Non-pigmented ciliary epithelial cell (primary cell): ENCODE measurements around the gene APP.
"Not testable (repeated sequence)": the region's sequence is repeated elsewhere in the genome, so short reads cannot be mapped to it uniquely, and the experiment has no call there.

Source experiments
- DNase-seq: peaks from one replicate; pipeline ENCODE4 v3.0.0-alpha.2; 2010; ENCODE audit warnings: low read depth

APP gene

GRCh38 chr21:26097475-26097874 is 73.1 kb downstream of the APP start:
- DNase-seq: no peak

DNA sequence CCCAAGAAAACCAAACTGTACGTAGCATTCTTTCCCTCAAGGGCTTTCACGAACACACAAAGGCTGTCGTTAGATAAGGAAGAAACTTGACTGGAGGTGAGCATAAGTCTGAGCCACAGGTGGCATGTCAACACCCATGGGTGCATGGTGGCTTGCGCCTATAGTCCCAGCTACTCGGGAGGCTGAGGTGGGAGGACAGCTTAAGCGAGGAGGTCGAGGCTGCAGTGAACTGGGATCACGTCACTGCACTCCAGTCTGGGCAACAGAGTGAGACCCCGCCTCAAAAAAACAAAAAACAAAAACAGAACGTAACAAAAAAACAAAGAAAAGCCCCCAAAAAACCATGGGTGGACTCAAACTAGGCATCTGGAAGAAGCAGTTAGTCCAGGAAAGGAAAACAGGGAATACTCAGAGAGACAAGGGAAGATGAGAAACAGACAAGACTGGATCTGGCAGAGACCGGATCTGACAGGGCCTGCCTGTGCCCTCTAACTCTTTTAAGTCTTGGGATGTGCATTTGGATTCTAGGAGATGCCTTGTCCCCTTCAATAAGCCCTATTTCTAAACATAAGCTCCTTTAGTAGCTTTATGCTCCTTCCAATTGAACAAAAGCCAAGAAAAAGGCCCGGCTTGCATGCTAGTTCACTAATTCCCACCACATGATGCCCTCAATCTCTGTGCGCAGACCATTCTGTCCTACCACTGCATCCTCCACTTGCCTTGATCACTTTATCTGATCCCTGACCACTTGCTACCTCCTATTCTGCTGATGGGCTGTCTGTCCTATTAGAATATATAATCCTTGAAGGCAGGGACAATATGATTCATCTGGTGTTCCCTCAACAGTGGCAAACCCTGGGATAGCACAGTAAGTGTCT is 73.8 kb downstream of the APP start:
- DNase-seq: no peak

GRCh38 chr21:26095131-26095530 is 75.4 kb downstream of the APP start:
- DNase-seq: no peak

DNA sequence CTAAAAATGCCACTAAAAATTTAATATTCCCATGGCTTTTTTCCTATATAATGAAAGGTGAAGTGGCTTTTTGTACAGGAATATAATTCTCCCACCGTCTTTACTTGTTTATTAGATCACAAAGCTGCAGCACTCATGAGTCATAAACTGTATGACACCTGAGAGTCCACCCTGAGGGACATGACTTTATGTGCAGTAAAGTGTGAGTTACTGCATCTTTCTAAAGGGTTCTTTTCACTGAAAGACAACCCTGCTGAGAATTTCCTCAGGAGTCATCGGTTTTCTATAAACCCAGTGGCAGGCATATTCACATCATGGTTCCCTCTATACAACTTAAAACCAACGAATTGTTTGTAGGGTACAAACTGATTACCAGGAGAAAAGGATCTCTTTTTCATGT is 77.4 kb downstream of the APP start:
- no peak for DNase-seq

- DNase-seq: no peak
Measured at GRCh38 chr21:26091480-26092018, 79.0 kb downstream of the APP start.

DNA sequence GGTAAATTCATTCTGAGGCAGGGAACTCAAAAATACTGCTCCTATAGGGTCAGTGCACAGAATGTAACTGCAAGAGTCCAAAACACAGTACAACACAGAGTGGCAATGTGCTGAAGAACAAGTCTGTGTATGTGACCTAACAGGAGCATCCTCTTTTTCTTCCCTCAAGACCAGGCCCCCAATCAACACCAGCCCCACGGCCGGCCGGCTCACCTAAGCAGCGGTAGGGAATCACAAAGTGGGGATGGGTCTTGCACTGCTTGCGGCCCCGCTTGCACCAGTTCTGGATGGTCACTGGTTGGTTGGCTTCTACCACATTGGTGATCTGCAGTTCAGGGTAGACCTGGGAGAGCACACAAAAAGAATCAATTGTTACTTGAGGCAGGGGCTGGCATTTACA is 80.8 kb downstream of the APP start:
- DNase-seq: no peak

DNA sequence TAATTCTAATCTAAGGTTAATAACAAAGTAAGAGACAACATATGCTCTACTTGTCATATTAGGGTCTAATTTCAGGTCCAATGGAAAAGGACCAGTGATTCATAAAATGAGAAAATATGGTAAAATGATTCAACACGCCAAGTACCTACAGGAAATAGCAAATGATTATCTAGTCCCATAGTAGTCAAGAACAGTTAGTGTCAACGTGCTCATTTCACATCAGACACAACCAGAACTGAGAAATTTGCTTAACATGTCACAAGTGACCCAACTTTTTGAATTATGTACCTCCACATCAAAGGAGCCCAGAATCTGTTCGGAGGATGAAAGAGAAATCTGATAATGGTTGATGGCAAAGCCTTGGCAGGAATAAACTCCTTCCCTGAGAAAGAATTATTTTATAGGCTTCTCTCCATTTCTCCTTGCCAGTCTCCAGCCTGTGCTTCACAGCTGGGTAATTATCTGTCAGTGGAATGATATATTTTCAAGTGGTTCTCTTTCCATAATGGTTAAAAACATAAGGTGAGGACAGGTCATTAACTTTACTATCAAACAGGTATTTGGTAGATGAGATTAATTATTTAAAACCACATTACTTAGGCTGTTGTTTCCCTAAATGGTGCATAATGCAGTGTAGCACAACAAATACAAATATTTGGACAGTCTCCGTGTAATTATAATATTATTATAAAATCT is 83.2 kb downstream of the APP start:
- DNase-seq: no peak

DNA sequence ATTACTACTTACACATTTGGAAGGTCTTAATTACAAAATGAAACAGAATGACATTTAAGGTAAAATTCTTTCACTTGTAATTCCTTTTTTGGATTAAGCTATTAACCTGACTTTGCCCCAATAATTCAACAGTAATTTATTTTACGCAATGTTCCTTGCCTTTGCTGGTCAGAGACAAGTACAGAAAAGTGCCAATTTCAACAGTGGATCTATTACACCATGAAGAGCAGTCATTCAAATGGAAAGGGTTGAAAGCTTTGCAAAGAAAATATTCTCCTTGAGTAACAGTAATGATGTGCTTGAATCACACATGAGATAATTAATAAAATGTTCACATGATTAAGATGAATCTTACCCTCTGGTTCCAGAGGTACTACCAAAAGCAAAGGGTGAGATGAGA is 84.7 kb downstream of the APP start:
- DNase-seq: no peak

GRCh38 chr21:26085127-26085526 is 85.4 kb downstream of the APP start:
- no peak for DNase-seq

DNA sequence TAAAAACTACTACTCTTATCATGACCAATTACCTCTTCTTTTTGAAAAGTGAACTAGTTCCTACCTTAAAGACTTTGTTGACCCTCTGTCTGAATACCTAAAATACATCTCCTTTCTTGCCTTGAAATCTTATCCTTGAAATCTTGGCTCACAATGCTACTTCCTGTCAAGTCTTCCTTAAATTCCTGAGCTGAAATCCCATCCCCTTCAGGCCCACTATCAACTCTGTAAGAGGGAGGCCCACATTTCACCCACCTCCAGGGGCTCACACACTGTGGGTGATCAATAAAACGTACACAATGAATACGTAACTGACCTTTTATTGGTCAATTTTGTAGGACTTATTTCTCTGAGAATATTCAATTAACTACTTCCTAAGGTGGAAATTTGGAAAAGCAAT is 88.0 kb downstream of the APP start:
- DNase-seq: no peak

GRCh38 chr21:26081175-26081760 is 89.3 kb downstream of the APP start:
- DNase-seq: not testable (repeated sequence)

DNA sequence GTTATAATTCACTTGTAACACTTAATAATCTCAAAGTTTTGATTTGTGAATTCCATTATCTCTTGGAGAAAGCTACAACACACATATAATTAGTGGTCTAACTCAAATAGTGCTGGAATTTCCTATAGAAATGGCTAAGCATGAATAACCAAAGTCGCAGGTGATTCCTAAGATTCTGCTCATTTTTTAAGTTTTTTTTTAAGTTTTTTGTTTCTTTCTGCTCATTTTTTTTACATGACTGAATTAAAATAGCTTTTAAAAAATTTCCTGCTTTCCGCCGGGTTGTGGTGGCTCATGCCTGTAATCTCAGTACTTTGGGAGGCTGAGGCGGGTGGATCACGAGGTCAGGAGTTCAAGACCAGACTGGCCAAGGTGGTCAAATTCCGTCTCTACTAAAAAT is 90.4 kb downstream of the APP start:
- DNase-seq: no peak

DNA sequence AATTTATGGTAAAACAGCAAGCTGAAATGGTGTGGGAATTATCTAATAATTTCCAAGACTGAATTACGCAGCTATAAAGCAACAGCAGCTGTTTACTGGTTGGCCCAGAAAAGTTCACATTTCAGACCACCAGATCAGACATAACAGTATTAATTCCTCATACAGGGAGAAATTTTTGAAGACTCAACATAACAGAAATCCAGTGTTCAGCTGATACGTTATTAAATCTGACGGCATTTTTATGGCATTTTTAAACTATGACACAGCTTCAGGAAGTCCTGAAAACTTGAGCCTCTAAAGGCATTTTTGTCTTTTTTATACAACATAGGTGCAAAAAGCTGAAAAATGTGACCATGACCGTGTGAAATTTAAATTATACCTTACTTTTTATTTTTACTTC is 91.2 kb downstream of the APP start:
- peak; percentile 44 for DNase-seq

DNA sequence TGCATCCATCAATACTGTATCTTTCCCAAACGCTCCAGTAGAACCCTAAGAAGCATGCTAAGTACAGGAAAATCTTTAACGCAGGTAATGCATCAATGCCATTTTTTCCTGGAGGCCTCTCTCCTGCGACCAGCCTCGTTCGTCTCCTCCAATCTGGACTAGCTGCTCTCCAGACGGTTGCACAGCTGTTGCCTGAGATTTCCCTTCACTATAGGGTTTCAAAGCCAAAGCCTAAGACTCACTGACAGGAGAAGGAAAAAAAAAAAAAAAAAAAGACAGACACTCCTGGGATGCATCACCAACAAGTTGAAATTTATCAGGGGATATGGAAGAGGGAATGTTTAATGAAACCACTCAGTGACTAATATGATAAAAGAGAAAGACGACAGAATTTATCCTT is 93.0 kb downstream of the APP start:
- DNase-seq: no peak

- peak; percentile 78 for DNase-seq
Measured at GRCh38 chr21:26072666-26073615, 97.6 kb downstream of the APP start.

DNA sequence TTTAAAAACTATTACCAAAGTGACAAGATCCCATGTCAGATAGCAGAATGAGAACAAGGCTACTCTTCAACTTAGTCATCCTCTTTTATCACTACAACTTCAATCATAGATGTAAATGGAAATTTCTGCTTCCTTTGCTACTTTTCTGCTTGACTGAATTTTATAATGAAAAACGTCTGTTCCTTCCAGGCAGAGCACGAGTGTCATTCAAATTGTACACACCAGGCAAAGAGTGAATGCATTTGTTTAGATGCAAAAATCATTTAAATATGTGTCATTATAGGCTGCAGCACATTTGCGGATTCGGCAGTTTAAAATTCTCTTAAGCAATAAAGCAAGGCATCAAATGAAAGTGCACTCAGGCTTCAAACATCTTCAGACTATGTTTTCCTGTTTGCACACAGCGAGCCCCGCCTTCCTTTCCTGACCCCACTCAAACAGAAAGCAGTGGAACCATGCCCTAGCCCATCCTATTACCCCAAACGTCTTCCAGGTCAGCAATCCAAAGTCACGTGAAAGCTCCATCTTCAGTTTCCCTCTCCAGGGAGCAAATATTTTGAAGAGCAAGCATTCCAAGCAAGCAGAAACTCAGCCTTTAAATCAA is 99.6 kb downstream of the APP start:
- DNase-seq: no peak

DNA sequence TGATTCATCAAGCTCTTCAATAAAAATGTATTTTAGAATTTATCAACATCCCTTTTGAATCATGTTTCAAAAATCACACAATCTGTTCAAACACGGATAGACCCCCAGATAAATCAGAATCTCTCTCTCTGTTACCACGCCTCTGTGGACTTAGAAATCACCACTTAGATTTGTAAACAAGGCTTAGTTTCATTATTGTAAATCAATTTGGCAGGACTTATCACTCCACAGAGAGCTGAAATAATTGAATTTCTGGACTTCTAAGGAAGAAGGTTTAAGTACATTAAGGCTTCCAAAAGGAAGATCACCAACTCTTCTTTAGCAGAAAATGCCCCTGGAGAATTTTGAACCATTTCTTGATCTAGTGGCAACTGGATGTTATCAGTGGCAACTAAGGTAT is 100.4 kb downstream of the APP start:
- no peak for DNase-seq

DNA sequence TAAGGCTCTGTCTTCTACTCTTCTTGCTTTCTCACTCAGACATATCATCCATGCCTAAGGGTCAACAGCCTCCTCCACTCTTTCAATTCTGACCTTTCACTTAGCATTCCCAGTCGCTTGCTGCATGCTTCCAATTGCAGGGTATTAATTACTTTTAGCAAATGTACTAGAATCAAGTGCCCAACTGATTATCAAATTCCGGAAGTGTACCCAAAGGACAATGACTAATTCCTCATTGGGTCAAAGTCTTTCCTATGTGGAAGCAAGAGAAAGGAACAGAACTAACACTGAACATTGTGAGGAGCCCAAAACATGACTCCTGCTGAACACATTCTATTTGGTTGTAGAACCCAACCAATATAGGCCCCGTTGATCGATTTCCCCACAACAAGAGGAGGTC is 101.8 kb downstream of the APP start:
- DNase-seq: no peak

GRCh38 chr21:26067836-26068594 is 102.6 kb downstream of the APP start:
- DNase-seq: no peak

DNA sequence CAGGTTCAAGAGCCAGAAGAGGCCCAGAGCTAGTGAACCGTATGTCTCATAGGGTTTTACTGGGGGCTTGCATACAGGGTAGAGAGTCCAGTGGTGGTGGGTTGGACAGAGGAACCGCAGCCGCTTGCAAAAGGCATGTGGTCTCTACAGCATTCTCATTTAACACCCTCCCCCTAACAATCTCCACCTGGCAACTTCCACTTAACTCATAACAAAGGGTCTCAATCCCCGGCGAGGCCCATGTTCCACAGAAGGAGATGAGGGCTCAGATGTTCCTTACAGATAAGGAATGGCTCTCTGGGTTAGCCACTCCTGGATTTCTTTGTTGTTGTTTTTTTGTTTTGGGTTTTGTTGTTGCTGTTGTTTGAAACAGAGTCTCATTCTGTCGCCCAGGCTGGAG is 106.1 kb downstream of the APP start:
- no peak for DNase-seq

DNA sequence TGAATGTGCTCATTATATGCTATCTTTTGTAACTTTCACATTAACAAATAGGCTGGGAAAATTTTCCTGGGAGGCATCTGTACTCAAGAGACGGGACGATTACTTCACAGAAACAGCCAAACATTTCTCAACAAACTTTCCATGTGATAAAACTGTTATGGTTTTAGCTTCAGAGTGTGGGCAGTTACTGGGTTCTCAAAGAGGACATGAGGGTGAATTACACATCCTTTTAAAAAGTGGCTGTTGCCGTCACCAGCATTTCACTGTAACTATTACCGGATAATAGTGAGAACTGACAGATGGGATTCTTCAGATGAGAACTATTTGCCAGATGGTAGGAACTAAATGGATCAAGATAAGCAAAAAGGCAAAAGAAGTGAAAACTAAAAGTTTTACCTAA is 109.1 kb downstream of the APP start:
- no peak for DNase-seq
